Neural crest cell (in vitro differentiated cells): ENCODE results near the gene ANAPC15. TPM values are rescaled to one million over a fixed set of nuclear protein-coding genes. Genes with fewer than 3 reads are reported as not detected.
"Not testable (repeated sequence)": the region's sequence is repeated elsewhere in the genome, so short reads cannot be mapped to it uniquely, and the experiment has no call there.

ENCODE experiments used
- DNase-seq: peaks from one replicate; pipeline ENCODE4 v3.0.0; 2021; ENCODE audit warnings: low read depth, mixed read lengths, low spot score
- H3K27ac Mint-ChIP-seq: one replicate; pipeline ENCODE4 v1.8.0; 2021; ENCODE audit warnings: mild to moderate bottlenecking, mixed read lengths; ENCODE audit not compliant: unreplicated experiment
- H3K27me3 Mint-ChIP-seq: 2 replicates; pipeline ENCODE4 v1.8.0; 2021; ENCODE audit warnings: low read depth, mild to moderate bottlenecking, mixed read lengths
- H3K36me3 Mint-ChIP-seq: 2 replicates; pipeline ENCODE4 v1.8.0; 2021; ENCODE audit warnings: low read depth, mild to moderate bottlenecking, mixed read lengths
- H3K4me1 Mint-ChIP-seq: 2 replicates; pipeline ENCODE4 v1.8.0; 2021; ENCODE audit warnings: mixed read lengths
- H3K4me3 Mint-ChIP-seq: one replicate; pipeline ENCODE4 v1.8.0; 2021; ENCODE audit warnings: mild to moderate bottlenecking, mixed read lengths
- H3K9me3 Mint-ChIP-seq: 2 replicates; pipeline ENCODE4 v1.8.0; 2021; ENCODE audit warnings: mixed read lengths
- total RNA-seq: library from RNA; stranded (reverse); gene quantifications from 2 replicates; pipeline ENCODE4 v1.2.1, GENCODE V29; 2021
- TF ChIP-seq, protein P1 (sequence below): fragments of 200-600 bp; sonication (generic); conservative IDR thresholded peaks from 2 replicates; pipeline ENCODE4 v1.5.0; 2021; ENCODE audit warnings: antibody characterized with exemption, mild to moderate bottlenecking

The ANAPC15 gene
- total RNA-seq, 1 donor from 2014 or later, result 74.5 TPM

DNA sequence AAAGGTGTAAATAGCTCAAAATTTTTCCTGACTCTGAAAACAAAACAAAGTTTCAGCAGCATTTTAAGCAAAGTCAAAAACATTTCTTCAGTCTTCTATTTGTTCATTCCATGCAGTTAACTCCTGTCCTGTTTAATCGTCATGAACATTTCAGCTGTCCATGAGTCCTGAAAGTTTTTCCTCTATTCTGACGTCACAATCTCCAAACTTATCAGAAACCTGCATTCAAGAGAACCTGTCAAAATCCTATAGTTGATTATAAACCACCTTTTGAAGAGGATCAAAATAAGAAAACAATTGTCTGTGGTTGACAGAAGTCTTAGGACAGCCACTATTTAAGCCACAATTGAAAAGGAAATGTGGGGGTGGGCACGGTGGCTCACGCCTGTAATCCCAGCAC is 38.4 kb upstream of the ANAPC15 start:
- Mint-ChIP-seq H3K27me3 (no peaks in the 10 kb centered on the region), H3K36me3 (no peaks in the 10 kb centered on the region), H3K4me3 (no peak overlapping the region), H3K4me1 (no peaks in the 10 kb centered on the region), H3K9me3 (no peaks in the 10 kb centered on the region), H3K27ac (no peak overlapping the region)
- TF ChIP-seq, protein P1, sequence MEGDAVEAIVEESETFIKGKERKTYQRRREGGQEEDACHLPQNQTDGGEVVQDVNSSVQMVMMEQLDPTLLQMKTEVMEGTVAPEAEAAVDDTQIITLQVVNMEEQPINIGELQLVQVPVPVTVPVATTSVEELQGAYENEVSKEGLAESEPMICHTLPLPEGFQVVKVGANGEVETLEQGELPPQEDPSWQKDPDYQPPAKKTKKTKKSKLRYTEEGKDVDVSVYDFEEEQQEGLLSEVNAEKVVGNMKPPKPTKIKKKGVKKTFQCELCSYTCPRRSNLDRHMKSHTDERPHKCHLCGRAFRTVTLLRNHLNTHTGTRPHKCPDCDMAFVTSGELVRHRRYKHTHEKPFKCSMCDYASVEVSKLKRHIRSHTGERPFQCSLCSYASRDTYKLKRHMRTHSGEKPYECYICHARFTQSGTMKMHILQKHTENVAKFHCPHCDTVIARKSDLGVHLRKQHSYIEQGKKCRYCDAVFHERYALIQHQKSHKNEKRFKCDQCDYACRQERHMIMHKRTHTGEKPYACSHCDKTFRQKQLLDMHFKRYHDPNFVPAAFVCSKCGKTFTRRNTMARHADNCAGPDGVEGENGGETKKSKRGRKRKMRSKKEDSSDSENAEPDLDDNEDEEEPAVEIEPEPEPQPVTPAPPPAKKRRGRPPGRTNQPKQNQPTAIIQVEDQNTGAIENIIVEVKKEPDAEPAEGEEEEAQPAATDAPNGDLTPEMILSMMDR, result no peak
- no peak for DNase-seq

DNA sequence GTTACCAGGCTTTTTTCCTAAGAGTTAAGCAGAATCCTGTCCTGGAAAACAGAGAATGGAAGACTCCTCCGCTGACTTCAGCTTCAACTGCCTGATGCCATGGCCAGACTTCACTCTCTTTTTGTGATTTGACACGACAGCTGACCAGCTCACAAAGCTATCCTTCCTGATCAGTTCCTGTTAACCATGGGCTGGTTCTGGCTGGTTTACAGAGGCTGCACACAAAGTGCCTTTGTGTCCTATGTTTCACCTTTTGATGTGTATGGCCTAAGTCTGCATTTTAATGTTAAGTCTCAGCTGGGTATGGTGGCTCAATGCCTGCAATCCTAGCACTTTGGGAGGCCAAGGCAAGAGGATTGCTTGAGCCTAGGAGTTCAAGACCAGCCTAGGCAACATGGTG is 34.1 kb upstream of the ANAPC15 start:
- Mint-ChIP-seq H3K36me3 (no peaks in the 10 kb centered on the region), H3K27ac (no peak overlapping the region), H3K4me3 (no peak overlapping the region), H3K4me1 (no peaks in the 10 kb centered on the region), H3K9me3 (peaks cover 2% of the 10 kb centered on the region), H3K27me3 (peaks cover 11% of the 10 kb centered on the region)
- TF ChIP-seq, protein P1, result no peak
- DNase-seq, result no peak

DNA sequence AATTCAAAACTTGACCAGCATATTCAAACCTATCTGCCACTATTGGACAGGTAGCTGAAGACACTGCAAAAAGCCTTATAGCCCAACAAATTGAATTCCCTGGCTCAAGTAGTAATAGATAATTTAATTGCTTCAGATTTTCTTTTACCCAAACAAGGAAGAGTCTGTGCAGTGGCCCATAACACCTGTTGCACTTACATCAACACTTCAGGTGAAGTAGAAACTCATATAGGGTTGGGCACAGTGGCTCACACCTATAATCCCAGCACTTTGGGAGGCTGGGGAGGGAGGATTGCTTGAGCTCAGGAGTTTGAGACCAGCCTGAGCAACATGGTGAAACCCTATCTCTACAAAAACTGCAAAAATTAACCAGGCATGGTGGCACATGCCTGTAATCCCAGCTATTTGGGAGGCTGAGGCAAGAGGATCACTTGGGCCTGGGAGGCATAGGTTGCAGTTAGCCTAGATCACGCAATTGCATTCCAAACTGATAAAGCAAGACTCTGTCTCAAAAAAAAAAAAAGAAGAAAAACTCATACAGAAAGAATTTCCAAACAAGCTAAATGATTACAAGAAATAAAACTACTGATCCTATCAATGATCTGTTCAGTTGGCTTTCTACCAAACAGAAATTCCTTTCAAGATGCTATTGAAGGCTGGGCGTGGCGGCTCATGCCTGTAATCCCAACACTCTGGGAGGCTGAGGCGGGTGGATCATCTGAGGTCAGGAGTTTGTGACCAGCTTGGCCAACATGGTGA is 32.5 kb upstream of the ANAPC15 start:
- no peak for DNase-seq
- no peak overlapping the region for H3K27ac Mint-ChIP-seq
- no peaks in the 10 kb centered on the region for H3K4me1 Mint-ChIP-seq
- peaks cover 2% of the 10 kb centered on the region for H3K9me3 Mint-ChIP-seq
- no peak overlapping the region for H3K4me3 Mint-ChIP-seq
- H3K36me3 Mint-ChIP-seq, result no peaks in the 10 kb centered on the region
- TF ChIP-seq, protein P1, result no peak
- H3K27me3 Mint-ChIP-seq, result peaks cover 23% of the 10 kb centered on the region

DNA sequence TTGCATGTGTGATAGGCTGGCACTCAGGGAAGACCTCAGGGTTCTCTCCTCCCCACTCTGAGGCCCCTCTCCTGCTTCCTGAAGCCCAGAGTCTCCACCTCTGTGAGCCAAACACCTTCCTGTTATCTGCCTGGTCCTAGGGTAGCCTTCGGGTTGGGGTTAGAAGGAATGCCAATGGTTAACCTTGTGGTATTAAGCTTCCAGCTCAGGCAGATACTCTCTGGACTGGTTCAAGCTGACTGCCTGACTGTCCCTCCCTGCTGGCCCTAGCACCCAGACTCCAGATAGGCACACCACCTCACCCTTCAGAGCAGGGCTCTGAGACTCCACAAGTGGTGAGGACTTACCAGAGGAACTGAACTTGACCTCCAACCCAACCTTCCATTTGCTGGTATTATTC is 30.0 kb upstream of the ANAPC15 start:
- peaks cover 26% of the 10 kb centered on the region for H3K27me3 Mint-ChIP-seq
- H3K9me3 Mint-ChIP-seq, H3K27ac Mint-ChIP-seq, DNase-seq, H3K36me3 Mint-ChIP-seq, H3K4me1 Mint-ChIP-seq, H3K4me3 Mint-ChIP-seq: not testable (repeated sequence)

DNA sequence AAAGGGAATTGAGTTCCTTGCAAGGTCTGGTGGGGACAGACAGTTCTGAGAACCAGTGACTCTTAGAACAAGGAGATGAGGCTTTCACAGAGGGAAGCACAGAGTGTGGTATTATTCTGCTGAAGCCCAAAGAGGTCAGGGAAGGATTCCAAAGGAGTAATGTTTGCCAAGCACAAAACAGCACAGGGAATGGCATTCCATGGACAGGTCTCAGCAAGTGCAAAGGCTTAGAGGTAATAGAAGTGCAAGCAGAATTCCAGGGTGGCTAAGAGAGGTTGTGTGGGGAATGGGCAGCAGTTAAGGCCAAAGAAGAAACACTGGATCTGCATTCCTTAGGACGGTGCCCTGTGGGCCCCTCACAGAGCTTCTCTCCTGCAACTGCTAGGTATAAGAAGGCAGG is 29.6 kb upstream of the ANAPC15 start:
- H3K36me3 Mint-ChIP-seq, DNase-seq, H3K4me1 Mint-ChIP-seq, H3K9me3 Mint-ChIP-seq, H3K27ac Mint-ChIP-seq, H3K4me3 Mint-ChIP-seq: not testable (repeated sequence)
- peaks cover 26% of the 10 kb centered on the region for H3K27me3 Mint-ChIP-seq

DNA sequence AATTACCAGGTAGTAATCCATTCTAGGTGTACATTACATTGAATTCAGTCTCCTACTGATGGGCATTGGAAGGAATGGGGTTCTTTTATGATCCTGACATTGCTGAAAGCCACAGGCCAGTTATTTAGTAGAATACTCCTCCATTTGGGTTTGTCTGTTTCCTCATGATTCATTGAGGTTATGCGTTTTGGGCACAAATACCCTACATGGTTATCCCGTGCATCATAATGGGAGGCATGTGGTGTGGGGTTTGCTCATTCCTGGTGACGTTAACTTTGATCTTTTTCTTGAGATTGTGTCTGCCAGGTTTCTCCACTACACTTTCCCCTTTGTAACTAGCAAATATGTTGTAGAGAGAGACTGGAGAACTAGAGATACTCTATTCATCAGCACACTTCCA is 28.6 kb upstream of the ANAPC15 start:
- Mint-ChIP-seq H3K9me3 (peaks cover 2% of the 10 kb centered on the region), H3K36me3 (no peaks in the 10 kb centered on the region), H3K27me3 (peaks cover 26% of the 10 kb centered on the region), H3K27ac (no peak overlapping the region), H3K4me3 (no peak overlapping the region), H3K4me1 (no peaks in the 10 kb centered on the region)
- TF ChIP-seq, protein P1, result no peak
- no peak for DNase-seq
